ENCODE data around the gene RDH11. TPM values are rescaled to one million over a fixed set of nuclear protein-coding genes. Genes with fewer than 3 reads are reported as not detected.

Gene RDH11, protein sequence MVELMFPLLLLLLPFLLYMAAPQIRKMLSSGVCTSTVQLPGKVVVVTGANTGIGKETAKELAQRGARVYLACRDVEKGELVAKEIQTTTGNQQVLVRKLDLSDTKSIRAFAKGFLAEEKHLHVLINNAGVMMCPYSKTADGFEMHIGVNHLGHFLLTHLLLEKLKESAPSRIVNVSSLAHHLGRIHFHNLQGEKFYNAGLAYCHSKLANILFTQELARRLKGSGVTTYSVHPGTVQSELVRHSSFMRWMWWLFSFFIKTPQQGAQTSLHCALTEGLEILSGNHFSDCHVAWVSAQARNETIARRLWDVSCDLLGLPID
- polyA plus RNA-seq (2013, experiment 1 of 2) = 87.7 TPM
- 102 TPM for polyA plus RNA-seq (2013, experiment 2 of 2)

DNA sequence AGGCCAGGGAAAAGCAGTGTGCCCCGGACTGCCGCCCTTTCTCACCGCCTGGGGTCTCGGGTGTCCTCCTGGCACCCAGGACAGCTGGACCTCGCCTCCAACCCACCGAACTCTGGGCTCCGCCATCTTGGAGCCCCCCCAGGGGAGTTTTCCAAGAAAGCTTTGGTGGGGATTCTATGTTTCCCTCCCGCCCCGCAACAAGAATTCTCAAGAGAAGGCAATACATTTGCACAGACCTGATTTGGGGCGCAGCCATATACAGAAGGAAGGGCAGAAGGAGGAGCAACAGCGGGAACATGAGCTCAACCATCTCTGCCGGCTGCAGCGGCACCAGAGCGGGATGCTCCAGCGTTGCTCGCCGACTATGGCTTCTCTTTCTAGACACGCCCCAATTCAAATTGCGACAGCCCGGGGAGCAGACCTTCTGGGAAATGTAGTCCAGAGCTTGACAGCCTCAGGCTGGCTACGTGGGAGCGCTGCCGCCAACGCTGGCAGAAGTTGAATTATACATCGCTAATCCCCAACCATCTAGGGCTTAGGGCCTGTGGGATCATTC, at the start of gene RDH11:
Gene RDH11, minus strand, starts transcription at position 371 of the 556 bp plus-strand sequence. Its CDS starts 61 bp downstream, at position 310.
- 0 out of 2 replicates have a peak, but pooled peaks cover 5% of the 10 kb centered on the region for H3K4me1 ChIP-seq (ENCODE audit: insufficient read depth, low read length)
- peak within 1 kb of the TSS; percentile 52 for H3K27ac ChIP-seq (ENCODE audit: low read depth, low read length)
- H3K27me3 ChIP-seq (ENCODE audit: insufficient read depth, low read length) = peaks cover 7% of the 10 kb centered on the region; the same call in 1 of the 2 replicates
- under 1% methylated on average over 25 of the region's 25 CpGs for WGBS
- peak within 1 kb of the TSS; percentile 77 for H3K4me3 ChIP-seq (ENCODE audit: low read length)
- peaks cover 29% of the 10 kb centered on the region for H3K36me3 ChIP-seq (ENCODE audit: insufficient read depth, low read length)
- no peaks in the 10 kb centered on the region for H3K9me3 ChIP-seq (ENCODE audit: insufficient read depth, low read depth, low read length)
- peak within 1 kb of the TSS; percentile 78 for H3K9ac ChIP-seq (ENCODE audit: low read depth, low read length)

DNA sequence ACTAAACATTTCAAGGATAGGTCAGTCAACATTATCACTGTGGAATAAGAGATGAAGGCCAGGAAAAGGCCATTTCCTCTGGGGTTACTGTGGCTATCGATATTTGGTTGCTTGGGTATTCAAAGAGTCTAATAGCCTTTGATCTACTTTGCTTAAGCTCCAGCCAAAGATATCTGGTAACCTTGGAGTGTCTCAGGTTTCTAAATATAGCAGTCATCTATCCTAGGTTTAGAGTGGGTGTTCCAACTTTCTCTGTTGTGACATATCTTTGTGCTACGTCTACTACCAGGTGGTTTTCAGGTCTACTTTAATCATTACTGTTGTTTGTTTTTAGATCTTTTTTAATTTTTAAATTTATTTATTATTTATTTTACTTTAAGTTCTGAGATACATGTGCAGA, 48.5 kb upstream of the RDH11 start:
- Histone ChIP-seq H3K27ac (ENCODE audit: low read depth, low read length) (no peak overlapping the region), H3K9ac (ENCODE audit: low read depth, low read length) (no peak overlapping the region)

DNA sequence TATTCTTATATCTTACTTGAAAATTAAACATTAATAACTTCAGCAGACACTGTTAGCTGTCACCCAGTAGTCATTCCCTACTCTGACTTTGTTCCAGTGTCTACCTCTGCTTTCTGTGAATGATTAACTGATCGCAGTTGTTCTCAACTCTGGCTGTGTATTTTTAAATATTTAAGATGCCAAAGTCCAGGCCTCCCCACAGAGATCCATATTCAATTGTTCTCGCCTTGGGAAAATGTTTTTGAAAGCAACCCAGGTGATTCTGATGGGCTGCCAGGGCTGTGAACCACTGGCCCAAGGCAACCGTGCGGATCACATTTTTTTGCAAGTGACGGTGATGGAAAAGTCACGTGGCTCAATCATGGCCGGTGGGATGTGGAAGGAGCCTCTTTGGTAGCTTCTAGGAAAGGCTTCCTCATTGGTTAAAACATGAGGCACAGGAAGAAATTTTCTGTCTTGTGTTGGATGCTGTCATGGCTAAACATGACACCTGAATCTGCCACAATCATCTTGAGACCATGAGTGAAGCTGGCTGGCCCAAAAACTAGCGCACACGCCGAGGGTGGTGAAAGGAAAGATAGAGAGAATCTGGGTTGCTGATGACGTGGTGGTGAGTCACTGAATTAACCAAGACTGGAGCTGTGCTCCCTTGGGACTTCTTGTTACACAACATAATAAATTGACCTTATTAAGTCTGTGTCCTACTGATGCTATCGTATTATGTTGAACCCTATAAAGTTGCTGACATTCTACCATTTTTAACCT, 43.4 kb upstream of the RDH11 start:
- Histone ChIP-seq H3K9ac (ENCODE audit: low read depth, low read length) (no peak overlapping the region), H3K4me1 (ENCODE audit: insufficient read depth, low read length) (no peaks in the 10 kb centered on the region), H3K27ac (ENCODE audit: low read depth, low read length) (no peak overlapping the region), H3K36me3 (ENCODE audit: insufficient read depth, low read length) (no peaks in the 10 kb centered on the region), H3K9me3 (ENCODE audit: insufficient read depth, low read depth, low read length) (no peaks in the 10 kb centered on the region), H3K27me3 (ENCODE audit: insufficient read depth, low read length) (no peaks in the 10 kb centered on the region), H3K4me3 (ENCODE audit: low read length) (no peak overlapping the region)
- 81% methylated on average over 11 of the region's 12 CpGs for WGBS

More for the DNA sequence above, 48.5 kb upstream of the RDH11 start:
- H3K36me3 ChIP-seq (ENCODE audit: insufficient read depth, low read length) = peaks cover 19% of the 10 kb centered on the region
- H3K4me3 ChIP-seq (ENCODE audit: low read length) = no peak overlapping the region
- no peaks in the 10 kb centered on the region for H3K9me3 ChIP-seq (ENCODE audit: insufficient read depth, low read depth, low read length)
- H3K4me1 ChIP-seq (ENCODE audit: insufficient read depth, low read length) = no peaks in the 10 kb centered on the region
- H3K27me3 ChIP-seq (ENCODE audit: insufficient read depth, low read length) = no peaks in the 10 kb centered on the region
- WGBS = 87% methylated on average over 2 of the region's 2 CpGs

DNA sequence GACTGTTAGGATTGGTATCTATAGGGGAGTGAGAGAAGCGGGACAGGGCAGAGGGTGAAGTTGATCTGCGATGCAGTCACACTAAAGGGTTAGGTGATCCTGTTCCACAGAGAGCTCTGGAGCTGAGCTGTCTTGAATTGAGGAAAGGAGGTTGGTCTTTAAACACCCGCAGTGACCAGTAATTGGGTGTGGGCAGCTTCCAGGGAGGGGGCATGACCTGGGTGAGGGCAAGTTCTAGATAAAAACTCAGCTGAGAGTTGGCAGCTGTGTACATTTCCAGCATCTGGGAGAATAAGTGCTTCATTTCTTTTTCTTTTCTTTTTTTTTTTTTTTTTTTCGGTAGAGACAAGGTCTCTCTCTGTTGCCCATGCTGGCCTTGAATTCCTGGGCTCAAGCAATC, 41.2 kb upstream of the RDH11 start:
- Histone ChIP-seq H3K9ac (ENCODE audit: low read depth, low read length) (no peak overlapping the region), H3K27ac (ENCODE audit: low read depth, low read length) (no peak overlapping the region), H3K36me3 (ENCODE audit: insufficient read depth, low read length) (no peaks in the 10 kb centered on the region), H3K4me1 (ENCODE audit: insufficient read depth, low read length) (no peaks in the 10 kb centered on the region), H3K27me3 (ENCODE audit: insufficient read depth, low read length) (no peaks in the 10 kb centered on the region), H3K9me3 (ENCODE audit: insufficient read depth, low read depth, low read length) (no peaks in the 10 kb centered on the region), H3K4me3 (ENCODE audit: low read length) (no peak overlapping the region)
- 92% methylated on average over 4 of the region's 4 CpGs for WGBS

DNA sequence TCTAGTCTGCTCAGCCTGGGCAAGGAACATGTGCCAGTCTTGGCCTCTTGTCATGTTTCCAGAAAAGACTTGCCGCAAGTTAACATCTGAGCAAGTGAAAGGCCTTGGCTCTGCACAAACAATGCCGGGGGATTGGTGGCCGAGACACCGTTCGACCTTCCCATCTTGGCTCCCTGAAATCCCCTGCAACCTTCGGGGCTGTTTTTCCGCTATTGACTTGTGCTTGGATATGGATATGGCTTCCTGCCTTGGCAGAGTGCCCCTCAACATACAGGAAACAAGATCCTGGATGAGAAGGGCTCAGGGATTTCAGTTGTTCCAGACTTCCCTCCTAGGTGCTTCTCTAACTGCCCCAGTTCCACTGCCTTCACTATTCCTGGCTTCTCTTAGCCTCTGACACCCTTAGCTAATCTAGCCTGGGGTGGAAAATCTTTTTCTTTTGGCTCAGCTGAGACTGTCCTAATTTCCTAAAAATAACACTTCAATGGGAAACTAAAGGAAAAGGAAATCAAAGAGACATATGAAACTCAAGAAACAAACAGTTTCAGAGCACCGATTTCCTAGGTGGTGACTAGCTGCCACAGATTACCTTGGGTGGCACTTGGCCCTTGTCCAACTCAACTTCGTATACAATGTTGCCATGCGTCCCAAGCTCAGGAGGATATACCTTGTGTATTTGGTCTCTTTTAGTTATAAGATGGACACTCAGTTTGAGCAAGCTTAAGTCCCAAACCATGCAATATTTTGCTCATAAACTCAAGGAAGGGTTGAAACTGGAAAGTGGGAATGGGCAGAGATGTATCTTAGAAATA, 40.0 kb upstream of the RDH11 start:
- WGBS = 96% methylated on average over 10 of the region's 10 CpGs
- Histone ChIP-seq H3K27ac (ENCODE audit: low read depth, low read length) (no peak overlapping the region), H3K36me3 (ENCODE audit: insufficient read depth, low read length) (no peaks in the 10 kb centered on the region), H3K4me3 (ENCODE audit: low read length) (no peak overlapping the region), H3K9ac (ENCODE audit: low read depth, low read length) (no peak overlapping the region), H3K27me3 (ENCODE audit: insufficient read depth, low read length) (no peaks in the 10 kb centered on the region), H3K4me1 (ENCODE audit: insufficient read depth, low read length) (no peaks in the 10 kb centered on the region), H3K9me3 (ENCODE audit: insufficient read depth, low read depth, low read length) (no peaks in the 10 kb centered on the region)

DNA sequence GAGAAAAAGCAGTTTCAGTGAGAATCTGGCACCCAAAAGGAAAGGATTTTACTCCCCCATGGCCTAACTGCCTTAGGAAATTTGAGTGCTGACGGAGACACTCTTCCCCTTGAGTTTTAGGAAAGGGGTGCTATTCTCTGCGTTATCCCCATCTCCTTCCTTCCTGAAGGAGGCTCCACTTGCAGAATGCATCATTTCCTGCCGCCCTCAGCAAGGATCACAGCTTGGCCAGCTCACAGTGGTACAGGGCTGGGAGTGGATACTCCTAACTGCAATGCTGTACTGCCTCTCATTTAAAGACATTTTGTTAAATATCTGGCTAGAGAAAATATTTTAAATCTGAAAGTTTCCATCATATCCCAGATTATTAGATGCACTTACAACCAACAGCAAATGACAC, 39.1 kb upstream of the RDH11 start:
- 63% methylated on average over 3 of the region's 3 CpGs for WGBS
- no peaks in the 10 kb centered on the region for H3K27me3 ChIP-seq (ENCODE audit: insufficient read depth, low read length)
- H3K9me3 ChIP-seq (ENCODE audit: insufficient read depth, low read depth, low read length) = no peaks in the 10 kb centered on the region
- H3K4me1 ChIP-seq (ENCODE audit: insufficient read depth, low read length) = peaks cover 4% of the 10 kb centered on the region
- H3K4me3 ChIP-seq (ENCODE audit: low read length) = no peak overlapping the region
- H3K9ac ChIP-seq (ENCODE audit: low read depth, low read length) = no peak overlapping the region
- no peaks in the 10 kb centered on the region for H3K36me3 ChIP-seq (ENCODE audit: insufficient read depth, low read length)
- H3K27ac ChIP-seq (ENCODE audit: low read depth, low read length) = no peak overlapping the region

DNA sequence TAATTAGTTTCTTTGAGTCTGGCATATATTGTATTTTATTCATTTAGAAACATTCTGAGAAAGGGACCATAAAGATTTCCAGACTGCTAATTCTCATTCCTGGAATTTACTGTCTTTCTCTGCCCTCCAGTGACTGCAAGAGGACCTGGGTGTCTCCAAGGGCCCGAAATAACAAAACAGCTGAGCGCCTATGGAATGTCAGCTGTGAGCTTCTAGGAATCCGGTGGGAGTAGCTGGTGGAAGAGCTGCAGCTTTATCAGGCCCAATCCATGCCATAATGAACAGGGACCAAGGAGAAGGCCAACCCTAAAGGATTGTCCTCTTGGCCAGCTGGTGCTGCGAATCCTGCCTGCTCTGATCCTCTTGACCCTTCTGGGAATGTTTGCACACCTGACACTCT, 38.1 kb upstream of the RDH11 start:
- Histone ChIP-seq H3K4me3 (ENCODE audit: low read length) (no peak overlapping the region), H3K4me1 (ENCODE audit: insufficient read depth, low read length) (peaks cover 14% of the 10 kb centered on the region), H3K27ac (ENCODE audit: low read depth, low read length) (no peak overlapping the region), H3K27me3 (ENCODE audit: insufficient read depth, low read length) (no peaks in the 10 kb centered on the region), H3K9ac (ENCODE audit: low read depth, low read length) (no peak overlapping the region), H3K36me3 (ENCODE audit: insufficient read depth, low read length) (no peaks in the 10 kb centered on the region), H3K9me3 (ENCODE audit: insufficient read depth, low read depth, low read length) (no peaks in the 10 kb centered on the region)
- 91% methylated on average over 4 of the region's 4 CpGs for WGBS

DNA sequence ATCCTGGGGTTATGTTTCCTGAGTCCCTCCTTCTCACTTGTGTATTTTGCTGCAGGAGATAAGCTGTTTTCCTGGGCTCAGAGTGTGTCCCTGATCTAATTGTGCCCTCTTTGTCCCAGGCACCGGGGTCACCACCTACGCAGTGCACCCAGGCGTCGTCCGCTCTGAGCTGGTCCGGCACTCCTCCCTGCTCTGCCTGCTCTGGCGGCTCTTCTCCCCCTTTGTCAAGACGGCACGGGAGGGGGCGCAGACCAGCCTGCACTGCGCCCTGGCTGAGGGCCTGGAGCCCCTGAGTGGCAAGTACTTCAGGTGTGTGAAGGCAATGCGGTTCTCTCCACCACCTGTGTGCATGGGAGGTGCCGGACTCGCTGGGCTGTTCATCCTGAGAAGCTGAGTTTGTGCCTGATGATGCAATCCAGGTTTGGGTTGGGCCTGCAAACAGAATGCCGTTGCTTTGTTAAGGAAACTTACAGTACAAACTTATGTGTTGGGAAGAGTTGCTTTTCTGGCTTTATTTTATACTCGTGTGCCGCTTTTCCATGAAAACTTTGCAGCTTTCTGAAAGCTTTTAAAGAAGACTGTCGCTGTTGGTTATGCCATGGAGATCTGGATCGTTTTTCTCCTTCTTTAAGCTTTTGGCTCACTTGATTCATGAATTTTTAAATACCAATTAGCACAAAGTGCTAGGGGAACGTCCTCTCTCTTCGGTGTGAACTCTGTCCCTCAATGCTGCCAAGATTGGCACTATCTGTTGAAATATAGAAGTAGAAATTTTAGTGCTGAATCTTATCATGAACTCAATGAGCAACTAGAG, 33.7 kb upstream of the RDH11 start:
- peaks cover 17% of the 10 kb centered on the region for H3K4me1 ChIP-seq (ENCODE audit: insufficient read depth, low read length)
- 56% methylated on average over 21 of the region's 21 CpGs for WGBS
- H3K27ac ChIP-seq (ENCODE audit: low read depth, low read length) = no peak overlapping the region
- no peaks in the 10 kb centered on the region for H3K36me3 ChIP-seq (ENCODE audit: insufficient read depth, low read length)
- no peaks in the 10 kb centered on the region for H3K27me3 ChIP-seq (ENCODE audit: insufficient read depth, low read length)
- H3K9me3 ChIP-seq (ENCODE audit: insufficient read depth, low read depth, low read length) = no peaks in the 10 kb centered on the region
- H3K9ac ChIP-seq (ENCODE audit: low read depth, low read length) = peak overlapping the region; percentile 50
- peak overlapping the region; percentile 18; the same call in 1 of the 2 replicates for H3K4me3 ChIP-seq (ENCODE audit: low read length)

DNA sequence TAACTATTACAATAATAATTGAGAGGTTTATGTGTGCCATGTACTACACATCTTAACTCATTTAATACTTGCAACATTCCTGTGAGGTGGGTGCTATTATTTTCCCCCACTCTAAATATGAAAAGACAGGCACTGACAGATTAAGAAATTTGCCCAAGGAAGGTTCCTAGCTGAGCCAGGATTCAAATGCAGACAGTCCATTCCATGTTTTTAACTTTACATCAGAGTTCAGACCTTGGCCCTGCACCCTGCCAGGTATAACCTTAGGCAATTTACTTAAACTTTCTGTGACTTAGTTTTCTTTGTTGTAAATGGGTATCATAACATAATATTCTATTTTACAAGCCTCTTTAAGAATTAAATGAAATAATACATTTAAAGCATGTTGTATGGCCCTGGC, 32.7 kb upstream of the RDH11 start:
- H3K9ac ChIP-seq (ENCODE audit: low read depth, low read length) = no peak overlapping the region
- no peak overlapping the region for H3K4me3 ChIP-seq (ENCODE audit: low read length)
- H3K36me3 ChIP-seq (ENCODE audit: insufficient read depth, low read length) = no peaks in the 10 kb centered on the region
- H3K9me3 ChIP-seq (ENCODE audit: insufficient read depth, low read depth, low read length) = no peaks in the 10 kb centered on the region
- H3K27me3 ChIP-seq (ENCODE audit: insufficient read depth, low read length) = no peaks in the 10 kb centered on the region
- H3K27ac ChIP-seq (ENCODE audit: low read depth, low read length) = no peak overlapping the region
- H3K4me1 ChIP-seq (ENCODE audit: insufficient read depth, low read length) = peaks cover 17% of the 10 kb centered on the region

DNA sequence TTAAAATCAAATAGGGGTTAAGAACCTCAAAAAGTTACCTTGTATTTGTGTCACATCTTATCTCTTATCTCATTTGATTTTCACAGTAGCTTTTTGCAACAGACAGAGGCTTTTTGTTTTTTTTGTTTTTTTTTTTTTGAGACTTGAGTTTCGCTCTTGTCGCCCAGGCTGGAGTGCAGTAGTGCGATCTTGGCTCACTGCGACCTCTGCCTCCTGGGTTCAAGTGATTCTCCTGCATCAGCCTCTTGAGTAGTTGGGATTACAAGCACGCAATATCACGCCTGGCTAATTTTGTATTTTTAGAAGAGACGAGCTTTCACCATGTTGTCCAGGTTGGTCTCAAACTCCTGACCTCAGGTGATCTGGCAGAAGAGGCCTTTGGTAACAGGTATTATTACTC, 31.8 kb upstream of the RDH11 start:
- Histone ChIP-seq H3K9me3 (ENCODE audit: insufficient read depth, low read depth, low read length) (no peaks in the 10 kb centered on the region), H3K4me1 (ENCODE audit: insufficient read depth, low read length) (peaks cover 19% of the 10 kb centered on the region), H3K9ac (ENCODE audit: low read depth, low read length) (no peak overlapping the region), H3K36me3 (ENCODE audit: insufficient read depth, low read length) (no peaks in the 10 kb centered on the region), H3K27ac (ENCODE audit: low read depth, low read length) (no peak overlapping the region), H3K27me3 (ENCODE audit: insufficient read depth, low read length) (no peaks in the 10 kb centered on the region), H3K4me3 (ENCODE audit: low read length) (no peak overlapping the region)
- WGBS = 96% methylated on average over 7 of the region's 7 CpGs

Measured in HUES64 (cell line).